ENCODE results near the gene TASP1. TPM values are rescaled to one million over a fixed set of nuclear protein-coding genes. Genes with fewer than 3 reads are reported as not detected.
"Not testable (repeated sequence)": the region's sequence is repeated elsewhere in the genome, so short reads cannot be mapped to it uniquely, and the experiment has no call there.

The TASP1 gene
- total RNA-seq, 3 donors from 2014 or later = 9.5 to 12.5 (median 11.4) TPM

GRCh38 chr20:13392391-13392790, 246.3 kb downstream of the TASP1 start:
- no peak for DNase-seq
- ATAC-seq = no peak
- Mint-ChIP-seq H3K27me3 (ENCODE audit: low read depth) (no peaks in the 10 kb centered on the region), H3K4me3 (no peak overlapping the region), H3K4me1 (ENCODE audit: low read depth) (no peaks in the 10 kb centered on the region), H3K9me3 (peaks cover 10% of the 10 kb centered on the region), H3K36me3 (ENCODE audit: insufficient read depth) (peaks cover 57% of the 10 kb centered on the region)

- DNase-seq = no peak
- no peaks in the 10 kb centered on the region for H3K4me1 Mint-ChIP-seq (ENCODE audit: low read depth)
- ATAC-seq = no peak
- H3K4me3 Mint-ChIP-seq = no peak overlapping the region
- H3K27me3 Mint-ChIP-seq (ENCODE audit: low read depth) = no peaks in the 10 kb centered on the region
- peaks cover 67% of the 10 kb centered on the region for H3K36me3 Mint-ChIP-seq (ENCODE audit: insufficient read depth)
- H3K9me3 Mint-ChIP-seq = peaks cover 32% of the 10 kb centered on the region
Observed at GRCh38 chr20:13389115-13389514, 249.6 kb downstream of the TASP1 start.

- Mint-ChIP-seq H3K9me3 (peaks cover 58% of the 10 kb centered on the region), H3K36me3 (ENCODE audit: insufficient read depth) (peaks cover 48% of the 10 kb centered on the region), H3K4me1 (ENCODE audit: low read depth) (no peaks in the 10 kb centered on the region), H3K27me3 (ENCODE audit: low read depth) (no peaks in the 10 kb centered on the region), H3K4me3 (no peak overlapping the region)
- ATAC-seq = no peak
- DNase-seq = no peak
Observed at GRCh38 chr20:13384132-13384531, 254.6 kb downstream of the TASP1 start.

GRCh38 chr20:13382786-13383185, 255.9 kb downstream of the TASP1 start:
- Mint-ChIP-seq H3K36me3 (ENCODE audit: insufficient read depth) (peaks cover 35% of the 10 kb centered on the region), H3K27me3 (ENCODE audit: low read depth) (no peaks in the 10 kb centered on the region), H3K4me3 (no peak overlapping the region), H3K4me1 (ENCODE audit: low read depth) (no peaks in the 10 kb centered on the region), H3K9me3 (peaks cover 65% of the 10 kb centered on the region)
- DNase-seq (no peak), ATAC-seq (no peak)

- not testable (repeated sequence) for ATAC-seq; H3K4me1 Mint-ChIP-seq (ENCODE audit: low read depth); DNase-seq; H3K27me3 Mint-ChIP-seq (ENCODE audit: low read depth); H3K4me3 Mint-ChIP-seq
- Mint-ChIP-seq H3K36me3 (ENCODE audit: insufficient read depth) (peaks cover 27% of the 10 kb centered on the region), H3K9me3 (peaks cover 60% of the 10 kb centered on the region)
Observed at GRCh38 chr20:13380497-13381229, 258.1 kb downstream of the TASP1 start.

- no peaks in the 10 kb centered on the region for H3K27me3 Mint-ChIP-seq (ENCODE audit: low read depth)
- H3K36me3 Mint-ChIP-seq (ENCODE audit: insufficient read depth) = peaks cover 4% of the 10 kb centered on the region
- ATAC-seq (no peak), DNase-seq (no peak)
- H3K4me3 Mint-ChIP-seq = no peak overlapping the region
- H3K9me3 Mint-ChIP-seq = peaks cover 50% of the 10 kb centered on the region
- H3K4me1 Mint-ChIP-seq (ENCODE audit: low read depth) = no peaks in the 10 kb centered on the region
Observed at GRCh38 chr20:13373400-13373799, 265.3 kb downstream of the TASP1 start.

- H3K4me1 Mint-ChIP-seq (ENCODE audit: low read depth) = no peaks in the 10 kb centered on the region
- H3K9me3 Mint-ChIP-seq = no peaks in the 10 kb centered on the region
- no peak overlapping the region for H3K4me3 Mint-ChIP-seq
- DNase-seq = no peak
- no peak for ATAC-seq
- peaks cover 2% of the 10 kb centered on the region for H3K36me3 Mint-ChIP-seq (ENCODE audit: insufficient read depth)
- H3K27me3 Mint-ChIP-seq (ENCODE audit: low read depth) = no peaks in the 10 kb centered on the region
Observed at GRCh38 chr20:13364278-13365170, 274.2 kb downstream of the TASP1 start.

GRCh38 chr20:13363473-13363872, 275.3 kb downstream of the TASP1 start:
- ATAC-seq (no peak), DNase-seq (no peak)
- Mint-ChIP-seq H3K4me1 (ENCODE audit: low read depth) (no peaks in the 10 kb centered on the region), H3K27me3 (ENCODE audit: low read depth) (no peaks in the 10 kb centered on the region), H3K36me3 (ENCODE audit: insufficient read depth) (peaks cover 2% of the 10 kb centered on the region), H3K9me3 (no peaks in the 10 kb centered on the region), H3K4me3 (no peak overlapping the region)

GRCh38 chr20:13362165-13362564, 276.6 kb downstream of the TASP1 start:
- H3K36me3 Mint-ChIP-seq (ENCODE audit: insufficient read depth); ATAC-seq; DNase-seq; H3K9me3 Mint-ChIP-seq; H3K27me3 Mint-ChIP-seq (ENCODE audit: low read depth); H3K4me3 Mint-ChIP-seq; H3K4me1 Mint-ChIP-seq (ENCODE audit: low read depth): not testable (repeated sequence)

- not testable (repeated sequence) for H3K4me1 Mint-ChIP-seq (ENCODE audit: low read depth); H3K9me3 Mint-ChIP-seq; DNase-seq; H3K27me3 Mint-ChIP-seq (ENCODE audit: low read depth); H3K36me3 Mint-ChIP-seq (ENCODE audit: insufficient read depth); ATAC-seq; H3K4me3 Mint-ChIP-seq
Observed at GRCh38 chr20:13358936-13359335, 279.8 kb downstream of the TASP1 start.

- not testable (repeated sequence) for H3K4me1 Mint-ChIP-seq (ENCODE audit: low read depth); H3K9me3 Mint-ChIP-seq; H3K4me3 Mint-ChIP-seq; DNase-seq; H3K36me3 Mint-ChIP-seq (ENCODE audit: insufficient read depth); H3K27me3 Mint-ChIP-seq (ENCODE audit: low read depth); ATAC-seq
Observed at GRCh38 chr20:13357782-13358181, 280.9 kb downstream of the TASP1 start.

- ATAC-seq (no peak), DNase-seq (no peak)
- H3K4me1 Mint-ChIP-seq (ENCODE audit: low read depth) = no peaks in the 10 kb centered on the region
- no peaks in the 10 kb centered on the region for H3K9me3 Mint-ChIP-seq
- H3K4me3 Mint-ChIP-seq = no peak overlapping the region
- H3K36me3 Mint-ChIP-seq (ENCODE audit: insufficient read depth) = no peaks in the 10 kb centered on the region
- H3K27me3 Mint-ChIP-seq (ENCODE audit: low read depth) = no peaks in the 10 kb centered on the region
Observed at GRCh38 chr20:13356591-13356990, 282.1 kb downstream of the TASP1 start.

- DNase-seq = no peak
- Mint-ChIP-seq H3K4me3 (no peak overlapping the region), H3K36me3 (ENCODE audit: insufficient read depth) (no peaks in the 10 kb centered on the region), H3K4me1 (ENCODE audit: low read depth) (no peaks in the 10 kb centered on the region), H3K9me3 (no peaks in the 10 kb centered on the region), H3K27me3 (ENCODE audit: low read depth) (no peaks in the 10 kb centered on the region)
- no peak for ATAC-seq
Observed at GRCh38 chr20:13355941-13356486, 282.7 kb downstream of the TASP1 start.

- ATAC-seq = no peak
- Mint-ChIP-seq H3K36me3 (ENCODE audit: insufficient read depth) (no peaks in the 10 kb centered on the region), H3K4me3 (no peak overlapping the region), H3K27me3 (ENCODE audit: low read depth) (no peaks in the 10 kb centered on the region), H3K4me1 (ENCODE audit: low read depth) (no peaks in the 10 kb centered on the region), H3K9me3 (no peaks in the 10 kb centered on the region)
- no peak for DNase-seq
Observed at GRCh38 chr20:13355411-13355810, 283.3 kb downstream of the TASP1 start.

Measured in activated T-cell treated with anti-CD3 and anti-CD28 coated beads, Interleukin-2, amount 50 U/mL, for 4 hours (primary cell).